Psoas muscle (tissue), 8 donors: ENCODE measurements around the gene TIMP2. TPM values are rescaled to one million over a fixed set of nuclear protein-coding genes. Genes with fewer than 3 reads are reported as not detected.
"Not testable (repeated sequence)": the region's sequence is repeated elsewhere in the genome, so short reads cannot be mapped to it uniquely, and the experiment has no call there.

Experiments used
- ATAC-seq, 4 donors: fragments of 200-7000 bp; cut with Tn5 transposase; one replicate each; pipeline ENCODE4 v1.9.1; 2020; ENCODE audit warnings: moderate library complexity in 3 of 4, mild to moderate bottlenecking in 2 of 4
- DNase-seq, 2 donors: peaks; one replicate each; pipeline ENCODE4 v3.0.0-alpha.2; 2020
- H3K27ac ChIP-seq: fragments of 200-600 bp; one replicate; pipeline ENCODE4 v1.8.0; 2022
- H3K27me3 ChIP-seq, 3 donors: fragments of 200-600 bp in 1 of 3; one replicate each; pipeline versions ENCODE4 v1.6.1 to v1.8.0; 2013 to 2022; ENCODE audit warnings: low read length in 2 of 3, mild to moderate bottlenecking in 2 of 3, moderate library complexity in 1 of 3; ENCODE audit not compliant: insufficient read depth in 3 of 3
- H3K36me3 ChIP-seq, 2 donors: fragments of 200-600 bp in 1 of 2; one replicate each; pipeline versions ENCODE4 v1.6.1 to v1.8.0; 2013 to 2022; ENCODE audit warnings: low read depth in 1 of 2, mild to moderate bottlenecking in 1 of 2, moderate library complexity in 1 of 2; ENCODE audit not compliant: insufficient read depth in 1 of 2
- H3K4me1 ChIP-seq: fragments of 200-600 bp; one replicate; pipeline ENCODE4 v1.8.0; 2022
- H3K4me3 ChIP-seq: fragments of 200-600 bp; one replicate; pipeline ENCODE4 v1.8.0; 2022; ENCODE audit warnings: mild to moderate bottlenecking
- H3K9me3 ChIP-seq: fragments of 200-600 bp; one replicate; pipeline ENCODE4 v1.8.0; 2022
- CTCF ChIP-seq: fragments of 200-600 bp; IDR thresholded peaks from one replicate; pipeline ENCODE4 v1.8.0; 2022; ENCODE audit warnings: antibody characterized with exemption
- WGBS, 3 donors: extraction: QIAGEN DNeasy Blood & Tissue Kit; methylation state at CpG; one replicate each; pipeline versions ENCODE4 v1.1.6 to v1.1.7; 2013; 5-methylcytosine and 5-hydroxymethylcytosine counted together
- intact Hi-C, 2 donors: fragments of 100-400 bp; cut with DNase I; formaldehyde crosslinking; loops; one replicate each; pipeline versions ENCODE4 v1.11.0 to v1.14.2; 2022
- polyA plus RNA-seq, 3 donors: library from polyadenylated mRNA; stranded (reverse); fragments of 200-250 nt; gene quantifications; one replicate each; pipeline ENCODE4 v1.2.3, GENCODE V29; 2013
- total RNA-seq, 4 donors: library from RNA; stranded (reverse); fragmentation: NEBNext Ultra II Directional in 2 of 4; extraction: Animal tissue kit (Norgen Biotek cat#: 25700) in 2 of 4; gene quantifications; one replicate each; pipeline versions ENCODE4 v1.2.1 to v1.2.4, GENCODE V29; 2021 to 2023
- donor health status: healthy with polysubstance abuse.
- donor health status: DM: no; HTN: no; CAD: no; lungs with moderate emphysema.
- donor health status: Bipolar disorder and iron deficiency.
- donor health status: healthy.
- donor health status: DM: yes; HTN: yes; CAD: no.
- donor health status: DM: no; HTN: no; CAD: no.
- donor health status: DM: no; HTN: no; CAD: no.
- donor health status: DM: yes; HTN: yes; CAD: no.

TIMP2 gene
- total and polyA plus RNA-seq, 7 donors, result 10.3 to 53.6 (median 18.5) TPM

DNA sequence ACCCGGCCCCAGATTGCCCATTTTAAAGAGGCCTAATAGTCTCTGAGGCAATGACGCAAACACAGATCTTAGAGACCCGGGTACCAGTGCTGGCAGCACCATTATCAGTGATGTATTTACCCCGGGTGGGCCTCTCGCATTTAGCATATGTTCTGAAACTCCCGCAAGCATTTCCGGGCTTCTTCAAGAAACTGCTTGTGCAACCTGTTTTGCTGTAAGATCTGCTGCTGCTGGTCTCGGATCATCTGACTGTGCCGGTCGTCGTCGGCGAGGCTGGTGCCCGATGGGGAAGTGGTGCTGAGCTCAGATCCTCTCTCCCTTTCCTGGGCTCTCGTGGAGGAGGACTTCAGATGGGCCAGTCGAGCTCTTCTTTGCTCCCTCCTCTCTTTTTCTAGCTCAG is 34.7 kb downstream of the TIMP2 start:
- ATAC-seq (no peak), DNase-seq (peak; percentile 54 to 71)
- H3K27me3 ChIP-seq, result no peaks in the 10 kb centered on the region
- H3K4me1 ChIP-seq, result peaks cover 17% of the 10 kb centered on the region
- TF ChIP-seq CTCF, result no peak
- intact Hi-C loops, result no loop called here
- no peaks in the 10 kb centered on the region for H3K9me3 ChIP-seq
- peak overlapping the region; percentile 10 for H3K27ac ChIP-seq
- WGBS, 3 donors, result 79 to 87% (median 82%) methylated on average over 16 of the region's 16 CpGs
- H3K4me3 ChIP-seq, result no peak overlapping the region
- no peaks in the 10 kb centered on the region for H3K36me3 ChIP-seq

DNA sequence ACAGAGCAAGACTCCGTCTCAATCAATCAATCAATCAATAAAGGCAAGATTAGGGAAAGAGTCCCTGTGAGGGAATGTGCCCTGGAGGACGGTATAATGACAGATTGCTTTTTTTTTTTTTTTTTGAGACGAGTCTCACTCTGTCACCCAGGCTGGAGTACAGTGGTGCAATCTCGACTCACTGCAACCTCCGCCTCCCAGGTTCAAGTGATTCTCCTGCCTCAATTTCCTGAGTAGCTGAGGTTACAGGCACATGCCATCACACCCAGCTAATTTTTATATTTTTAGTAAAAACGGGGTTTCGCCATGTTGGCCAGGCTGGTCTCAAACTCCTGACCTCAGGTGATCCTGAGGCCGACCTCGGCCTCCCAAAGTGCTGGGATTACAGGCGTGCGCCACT is 35.1 kb downstream of the TIMP2 start:
- H3K9me3 ChIP-seq, H3K36me3 ChIP-seq, DNase-seq, intact Hi-C loops, ATAC-seq, H3K4me3 ChIP-seq, H3K27me3 ChIP-seq: not testable (repeated sequence)
- 78 to 86% (median 86%) methylated on average over 10 to 11 of the region's 11 CpGs for WGBS, 3 donors
- peak overlapping the region; percentile 75 for H3K27ac ChIP-seq
- peaks cover 14% of the 10 kb centered on the region for H3K4me1 ChIP-seq

GRCh38 chr17:78889531-78889930 is 35.7 kb downstream of the TIMP2 start:
- ATAC-seq (peak; percentile 43 to 92 (median 80)), DNase-seq (no peak)
- no peaks in the 10 kb centered on the region for H3K9me3 ChIP-seq
- H3K27me3 ChIP-seq, result peaks cover 0 to 5% (median 0%) of the 10 kb centered on the region in 3 donors
- WGBS, 3 donors, result 26 to 30% (median 30%) methylated on average over 8 of the region's 8 CpGs
- no peaks in the 10 kb centered on the region for H3K36me3 ChIP-seq
- TF ChIP-seq CTCF, result no peak
- intact Hi-C loops, result no loop called here
- peaks cover 12% of the 10 kb centered on the region for H3K4me1 ChIP-seq
- H3K27ac ChIP-seq, result peak overlapping the region; percentile 75
- H3K4me3 ChIP-seq, result no peak overlapping the region

DNA sequence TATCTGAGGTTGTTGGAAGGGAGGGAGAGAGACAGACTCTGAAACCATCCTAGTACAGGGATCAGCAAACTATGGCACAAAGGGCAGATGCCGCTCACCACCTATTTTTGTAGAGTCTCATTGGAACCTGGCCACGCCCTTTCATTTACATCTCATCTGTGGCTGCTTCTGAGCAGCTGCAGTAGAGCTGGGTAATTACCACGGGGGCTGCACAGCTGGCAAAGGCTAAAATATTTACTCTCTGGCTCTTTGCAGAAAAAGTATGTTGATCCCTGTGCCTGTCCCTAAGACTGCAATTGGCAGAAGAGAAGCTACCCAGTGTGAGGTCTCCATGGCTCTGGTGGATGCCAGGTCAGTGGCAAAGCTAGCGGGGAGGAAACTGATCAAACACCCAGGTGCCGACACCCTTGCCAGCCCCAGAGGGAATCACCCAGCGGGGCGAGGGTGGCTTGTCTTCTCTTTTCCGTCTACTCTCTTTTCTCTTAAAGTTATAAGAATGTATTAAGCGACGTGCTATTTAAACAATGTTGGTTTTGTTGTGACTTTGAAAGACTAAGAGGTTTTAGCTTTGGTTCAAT is 36.2 kb downstream of the TIMP2 start:
- 28 to 48% (median 35%) methylated on average over 10 of the region's 10 CpGs for WGBS, 3 donors
- Histone ChIP-seq H3K36me3 (no peaks in the 10 kb centered on the region), H3K4me1 (peaks cover 17% of the 10 kb centered on the region), H3K4me3 (no peak overlapping the region), H3K27me3 (peaks cover 0 to 6% (median 0%) of the 10 kb centered on the region in 3 donors), H3K27ac (peak overlapping the region; percentile 75), H3K9me3 (no peaks in the 10 kb centered on the region)
- ATAC-seq, result peak in 2 of 4 donors; percentile 28 to 32
- intact Hi-C loops, result no loop called here
- TF ChIP-seq CTCF, result no peak
- no peak for DNase-seq

DNA sequence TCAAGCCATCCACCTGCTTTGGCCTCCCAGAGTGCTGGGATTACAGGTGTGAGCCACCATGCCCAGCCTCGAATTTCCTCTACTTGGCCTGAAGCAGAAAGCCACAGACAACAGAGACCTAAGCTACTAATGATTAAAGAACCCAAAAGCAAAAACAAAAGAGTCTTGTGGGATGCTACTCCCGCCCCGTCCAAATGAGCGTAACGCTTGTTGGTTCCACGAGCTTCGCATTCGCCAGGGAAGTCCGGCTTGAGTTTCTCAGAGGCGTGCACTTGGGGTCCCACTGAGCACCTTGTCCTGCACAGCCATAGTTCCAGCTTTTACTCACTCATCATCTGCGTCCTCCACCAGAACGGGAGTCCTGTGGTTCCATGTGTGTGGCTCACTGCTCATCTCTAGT is 38.2 kb downstream of the TIMP2 start:
- ATAC-seq (no peak), DNase-seq (no peak)
- H3K27me3 ChIP-seq, result peaks cover 0 to 10% (median 0%) of the 10 kb centered on the region in 3 donors
- TF ChIP-seq CTCF, result no peak
- H3K4me1 ChIP-seq, result peaks cover 38% of the 10 kb centered on the region
- no peaks in the 10 kb centered on the region for H3K9me3 ChIP-seq
- no peak overlapping the region for H3K4me3 ChIP-seq
- H3K36me3 ChIP-seq, result no peaks in the 10 kb centered on the region
- no peak overlapping the region for H3K27ac ChIP-seq
- intact Hi-C loops, result no loop called here
- 60 to 83% (median 70%) methylated on average over 12 of the region's 12 CpGs for WGBS, 3 donors
